Measurements from ENCODE around the gene HSPB3.

The HSPB3 gene

GRCh38 chr5:54438620-54439389, 16.7 kb upstream of the HSPB3 start:
- peaks cover 16% of the 10 kb centered on the region for H3K27me3 ChIP-seq (ENCODE audit: control insufficient read depth, insufficient read depth, low read length)
- H3K4me1 ChIP-seq (ENCODE audit: control insufficient read depth, insufficient read depth, low read length), result no peaks in the 10 kb centered on the region
- H3K36me3 ChIP-seq (ENCODE audit: insufficient read depth, low read length), result no peaks in the 10 kb centered on the region
- H3K4me3 ChIP-seq (ENCODE audit: low read length), result no peak overlapping the region
- H3K9me3 ChIP-seq (replicated peaks; ENCODE audit: low read length), result no peaks in the 10 kb centered on the region
- H3K4me2 ChIP-seq (ENCODE audit: low read length), result no peak overlapping the region
- no peak overlapping the region for H3K9ac ChIP-seq (ENCODE audit: low read depth, low read length)

GRCh38 chr5:54440456-54440893, 15.0 kb upstream of the HSPB3 start:
- Histone ChIP-seq H3K4me2 (ENCODE audit: low read length) (no peak overlapping the region), H3K27me3 (ENCODE audit: control insufficient read depth, insufficient read depth, low read length) (peaks cover 16% of the 10 kb centered on the region), H3K4me1 (ENCODE audit: control insufficient read depth, insufficient read depth, low read length) (no peaks in the 10 kb centered on the region), H3K9ac (ENCODE audit: low read depth, low read length) (no peak overlapping the region), H3K4me3 (ENCODE audit: low read length) (no peak overlapping the region), H3K9me3 (replicated peaks; ENCODE audit: low read length) (no peaks in the 10 kb centered on the region), H3K36me3 (ENCODE audit: insufficient read depth, low read length) (no peaks in the 10 kb centered on the region)

- peaks cover 28% of the 10 kb centered on the region for H3K27me3 ChIP-seq (ENCODE audit: control insufficient read depth, insufficient read depth, low read length)
- H3K9ac ChIP-seq (ENCODE audit: low read depth, low read length), result no peak overlapping the region
- no peaks in the 10 kb centered on the region for H3K36me3 ChIP-seq (ENCODE audit: insufficient read depth, low read length)
- no peak overlapping the region for H3K4me3 ChIP-seq (ENCODE audit: low read length)
- H3K9me3 ChIP-seq (replicated peaks; ENCODE audit: low read length), result no peaks in the 10 kb centered on the region
- no peaks in the 10 kb centered on the region for H3K4me1 ChIP-seq (ENCODE audit: control insufficient read depth, insufficient read depth, low read length)
- H3K4me2 ChIP-seq (ENCODE audit: low read length), result no peak overlapping the region
These were observed 13.2 kb upstream of the HSPB3 start for GRCh38 chr5:54442271-54442670.

GRCh38 chr5:54443270-54443669, 12.2 kb upstream of the HSPB3 start:
- peaks cover 28% of the 10 kb centered on the region for H3K27me3 ChIP-seq (ENCODE audit: control insufficient read depth, insufficient read depth, low read length)
- H3K4me3 ChIP-seq (ENCODE audit: low read length), result no peak overlapping the region
- H3K4me2 ChIP-seq (ENCODE audit: low read length), result no peak overlapping the region

GRCh38 chr5:54445691-54446378, 9.7 kb upstream of the HSPB3 start:
- Histone ChIP-seq H3K9me3 (replicated peaks; ENCODE audit: low read length) (no peaks in the 10 kb centered on the region), H3K4me1 (ENCODE audit: control insufficient read depth, insufficient read depth, low read length) (no peaks in the 10 kb centered on the region), H3K4me2 (ENCODE audit: low read length) (no peak overlapping the region), H3K9ac (ENCODE audit: low read depth, low read length) (no peak overlapping the region), H3K4me3 (ENCODE audit: low read length) (no peak overlapping the region), H3K36me3 (ENCODE audit: insufficient read depth, low read length) (no peaks in the 10 kb centered on the region), H3K27me3 (ENCODE audit: control insufficient read depth, insufficient read depth, low read length) (peaks cover 20% of the 10 kb centered on the region)

More at GRCh38 chr5:54443270-54443669, 12.2 kb upstream of the HSPB3 start:
- no peaks in the 10 kb centered on the region for H3K4me1 ChIP-seq (ENCODE audit: control insufficient read depth, insufficient read depth, low read length)
- no peak overlapping the region for H3K9ac ChIP-seq (ENCODE audit: low read depth, low read length)
- H3K9me3 ChIP-seq (replicated peaks; ENCODE audit: low read length), result no peaks in the 10 kb centered on the region
- no peaks in the 10 kb centered on the region for H3K36me3 ChIP-seq (ENCODE audit: insufficient read depth, low read length)

GRCh38 chr5:54446379-54446732, 9.1 kb upstream of the HSPB3 start:
- H3K9me3 ChIP-seq (replicated peaks; ENCODE audit: low read length), result no peaks in the 10 kb centered on the region
- no peak overlapping the region for H3K9ac ChIP-seq (ENCODE audit: low read depth, low read length)
- no peak overlapping the region for H3K4me3 ChIP-seq (ENCODE audit: low read length)
- H3K36me3 ChIP-seq (ENCODE audit: insufficient read depth, low read length), result no peaks in the 10 kb centered on the region
- no peak overlapping the region for H3K4me2 ChIP-seq (ENCODE audit: low read length)
- H3K27me3 ChIP-seq (ENCODE audit: control insufficient read depth, insufficient read depth, low read length), result peaks cover 17% of the 10 kb centered on the region
- no peaks in the 10 kb centered on the region for H3K4me1 ChIP-seq (ENCODE audit: control insufficient read depth, insufficient read depth, low read length)

GRCh38 chr5:54449923-54450322, 5.6 kb upstream of the HSPB3 start:
- no peak overlapping the region for H3K4me2 ChIP-seq (ENCODE audit: low read length)
- no peak overlapping the region for H3K4me3 ChIP-seq (ENCODE audit: low read length)
- peaks cover 17% of the 10 kb centered on the region for H3K27me3 ChIP-seq (ENCODE audit: control insufficient read depth, insufficient read depth, low read length)
- no peaks in the 10 kb centered on the region for H3K36me3 ChIP-seq (ENCODE audit: insufficient read depth, low read length)
- peaks cover 5% of the 10 kb centered on the region for H3K4me1 ChIP-seq (ENCODE audit: control insufficient read depth, insufficient read depth, low read length)
- H3K9ac ChIP-seq (ENCODE audit: low read depth, low read length), result no peak overlapping the region
- no peaks in the 10 kb centered on the region for H3K9me3 ChIP-seq (replicated peaks; ENCODE audit: low read length)

GRCh38 chr5:54450542-54450941, 5.0 kb upstream of the HSPB3 start:
- Histone ChIP-seq H3K4me1 (ENCODE audit: control insufficient read depth, insufficient read depth, low read length) (peaks cover 11% of the 10 kb centered on the region), H3K9ac (ENCODE audit: low read depth, low read length) (no peak overlapping the region), H3K27me3 (ENCODE audit: control insufficient read depth, insufficient read depth, low read length) (peaks cover 17% of the 10 kb centered on the region), H3K4me2 (ENCODE audit: low read length) (no peak overlapping the region), H3K4me3 (ENCODE audit: low read length) (no peak overlapping the region), H3K9me3 (replicated peaks; ENCODE audit: low read length) (no peaks in the 10 kb centered on the region), H3K36me3 (ENCODE audit: insufficient read depth, low read length) (no peaks in the 10 kb centered on the region)

- peaks cover 30% of the 10 kb centered on the region for H3K4me1 ChIP-seq (ENCODE audit: control insufficient read depth, insufficient read depth, low read length)
- H3K4me2 ChIP-seq (ENCODE audit: low read length), result no peak overlapping the region
- no peaks in the 10 kb centered on the region for H3K27me3 ChIP-seq (ENCODE audit: control insufficient read depth, insufficient read depth, low read length)
- H3K9me3 ChIP-seq (replicated peaks; ENCODE audit: low read length), result no peaks in the 10 kb centered on the region
- H3K4me3 ChIP-seq (ENCODE audit: low read length), result no peak overlapping the region
- H3K9ac ChIP-seq (ENCODE audit: low read depth, low read length), result no peak overlapping the region
- H3K36me3 ChIP-seq (ENCODE audit: insufficient read depth, low read length), result no peaks in the 10 kb centered on the region
These were observed 2.5 kb upstream of the HSPB3 start for GRCh38 chr5:54453046-54453445.

GRCh38 chr5:54454602-54455001, 897 bp upstream of the HSPB3 start:
- no peaks in the 10 kb centered on the region for H3K9me3 ChIP-seq (replicated peaks; ENCODE audit: low read length)
- H3K9ac ChIP-seq (ENCODE audit: low read depth, low read length), result peak overlapping the region; percentile 29
- no peaks in the 10 kb centered on the region for H3K36me3 ChIP-seq (ENCODE audit: insufficient read depth, low read length)
- peaks cover 33% of the 10 kb centered on the region for H3K4me1 ChIP-seq (ENCODE audit: control insufficient read depth, insufficient read depth, low read length)
- no peak overlapping the region for H3K4me3 ChIP-seq (ENCODE audit: low read length)
- H3K27me3 ChIP-seq (ENCODE audit: control insufficient read depth, insufficient read depth, low read length), result no peaks in the 10 kb centered on the region
- H3K4me2 ChIP-seq (ENCODE audit: low read length), result peak overlapping the region; percentile 37

GRCh38 chr5:54457094-54457862, 1.8 kb downstream of the HSPB3 start:
- Histone ChIP-seq H3K36me3 (ENCODE audit: insufficient read depth, low read length) (no peaks in the 10 kb centered on the region), H3K27me3 (ENCODE audit: control insufficient read depth, insufficient read depth, low read length) (no peaks in the 10 kb centered on the region), H3K4me1 (ENCODE audit: control insufficient read depth, insufficient read depth, low read length) (peaks cover 41% of the 10 kb centered on the region), H3K9me3 (replicated peaks; ENCODE audit: low read length) (no peaks in the 10 kb centered on the region), H3K4me2 (ENCODE audit: low read length) (peak overlapping the region; percentile 49), H3K9ac (ENCODE audit: low read depth, low read length) (peak overlapping the region; percentile 62), H3K4me3 (ENCODE audit: low read length) (peak overlapping the region; percentile 37)

Data from skeletal muscle satellite cell (primary cell).